ENCODE data around the gene CLK3. TPM values are rescaled to one million over a fixed set of nuclear protein-coding genes. Genes with fewer than 3 reads are reported as not detected.

The CLK3 gene
- polyA plus RNA-seq, 1 experiment: 58.3 TPM

DNA sequence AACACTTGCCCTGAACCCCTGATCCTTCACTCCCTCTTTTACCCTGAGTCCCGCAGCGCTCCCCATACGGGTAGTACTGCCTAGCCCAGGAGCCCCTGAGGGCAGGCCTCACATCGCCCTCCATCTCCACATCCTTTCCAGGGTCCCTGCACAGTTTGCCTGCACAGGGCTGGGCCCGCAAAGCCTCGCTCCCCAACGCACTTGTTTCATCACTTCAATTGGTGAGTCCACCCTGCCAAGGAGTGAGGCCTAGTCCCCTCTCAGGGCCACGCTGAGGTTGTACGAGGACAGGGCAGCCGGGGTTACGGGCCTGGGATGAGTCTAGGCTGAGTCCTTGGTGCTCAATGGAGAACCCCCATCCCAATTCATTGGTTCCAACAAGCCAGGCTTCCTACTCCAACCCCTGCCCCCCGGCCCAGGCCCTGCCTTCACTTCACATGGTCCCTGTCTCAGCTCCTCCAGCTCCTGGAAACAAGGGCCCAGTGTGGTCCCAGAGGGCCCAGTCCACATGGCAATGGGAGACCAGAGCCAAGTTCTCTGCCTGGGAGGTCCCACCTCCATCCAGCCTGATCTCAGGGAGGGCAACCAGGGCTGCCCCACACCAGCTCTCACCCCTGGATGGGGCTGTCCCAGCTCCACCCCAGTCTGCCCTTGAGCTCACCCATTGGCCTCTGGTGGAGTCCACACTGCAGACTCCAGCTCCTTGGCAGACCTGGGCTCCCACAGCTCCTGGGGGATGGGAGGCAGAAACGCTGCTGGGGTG is 12.4 kb upstream of the CLK3 start:
- no peak for TF ChIP-seq CTCF (IDR thresholded peaks at IDR 0.05; ENCODE audit: insufficient read depth, low read depth, low read length)
- no peak for DNase-seq (ENCODE audit: low read depth)
- ChIA-PET CTCF (interaction anchor here (0.7 kb wide), 1 partner anchor 196 kb away, joined by 3 read pairs; no protein-coding TSS in a partner anchor), POLR2A (no interaction called here)
- peaks cover under 1% of the 10 kb centered on the region for H3K27me3 ChIP-seq (ENCODE audit: control insufficient read depth, insufficient read depth, low read length)
- no peak overlapping the region for H3K4me3 ChIP-seq (ENCODE audit: low read depth, low read length)
- no peaks in the 10 kb centered on the region for H3K36me3 ChIP-seq (ENCODE audit: control insufficient read depth, insufficient read depth, low read length)

DNA sequence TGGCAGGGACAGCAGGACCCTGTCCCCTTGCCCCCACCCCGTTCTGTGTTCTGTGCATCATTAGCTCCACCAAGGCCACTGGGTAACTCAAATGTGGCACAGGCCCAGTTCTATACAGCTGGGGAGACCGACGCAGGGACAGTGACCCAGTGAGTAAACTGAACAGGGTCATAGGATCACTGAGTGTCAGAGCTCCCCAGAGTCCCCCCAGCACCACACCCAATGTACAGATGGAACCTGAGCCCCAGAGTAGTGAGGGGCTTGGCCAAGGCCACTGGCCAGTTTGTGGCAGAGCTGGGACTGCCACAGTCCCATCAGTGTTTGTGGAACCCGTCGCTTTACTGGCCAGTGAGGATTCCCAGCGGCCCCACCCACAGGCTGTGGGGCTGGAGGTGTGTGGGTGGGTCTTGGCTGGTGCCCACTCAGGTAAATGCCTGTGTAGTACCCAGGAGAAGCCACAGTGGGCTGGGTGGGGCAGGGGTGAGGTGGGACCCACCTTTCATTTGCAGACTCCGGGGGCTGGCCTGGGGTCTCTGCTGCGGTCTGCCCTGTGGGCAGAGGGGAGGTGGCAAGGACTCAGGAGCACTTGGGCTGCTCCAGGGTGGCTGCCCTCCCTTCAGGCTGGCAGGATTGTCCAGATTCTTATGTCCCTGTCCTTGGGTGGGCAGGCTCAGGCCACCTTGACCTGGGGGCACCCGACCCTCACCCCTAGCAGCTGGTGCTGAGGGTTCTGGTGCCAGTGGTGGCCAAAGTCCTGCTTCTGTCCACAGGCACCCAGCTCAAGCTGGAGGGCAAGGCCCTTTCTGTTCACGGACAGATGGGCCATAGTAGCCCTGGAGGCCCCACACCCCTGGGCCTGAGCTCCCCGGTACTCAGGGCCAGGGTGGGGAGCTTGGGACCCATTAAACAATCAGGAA is 11.6 kb upstream of the CLK3 start:
- H3K27me3 ChIP-seq (ENCODE audit: control insufficient read depth, insufficient read depth, low read length): peaks cover 4% of the 10 kb centered on the region
- CTCF ChIA-PET: interaction anchor here (0.7 kb wide), 1 partner anchor 195 kb away, joined by 3 read pairs; no protein-coding TSS in a partner anchor
- TF ChIP-seq CTCF (IDR thresholded peaks at IDR 0.05; ENCODE audit: insufficient read depth, low read depth, low read length): no peak

GRCh38 chr15:74604983-74605794 is 10.4 kb upstream of the CLK3 start:
- H3K4me3 ChIP-seq (ENCODE audit: low read depth, low read length): no peak overlapping the region
- TF ChIP-seq CTCF (IDR thresholded peaks at IDR 0.05; ENCODE audit: insufficient read depth, low read depth, low read length): no peak
- ChIA-PET POLR2A (no interaction called here), CTCF (interaction anchor here (0.7 kb wide), 1 partner anchor 26 kb away, joined by 3 read pairs; no protein-coding TSS in a partner anchor)
- DNase-seq (ENCODE audit: low read depth): no peak
- H3K27me3 ChIP-seq (ENCODE audit: control insufficient read depth, insufficient read depth, low read length): peaks cover 5% of the 10 kb centered on the region
- no peaks in the 10 kb centered on the region for H3K36me3 ChIP-seq (ENCODE audit: control insufficient read depth, insufficient read depth, low read length)

More for the DNA sequence above, 11.6 kb upstream of the CLK3 start:
- no peaks in the 10 kb centered on the region for H3K36me3 ChIP-seq (ENCODE audit: control insufficient read depth, insufficient read depth, low read length)
- DNase-seq (ENCODE audit: low read depth): no peak
- POLR2A ChIA-PET: no interaction called here
- no peak overlapping the region for H3K4me3 ChIP-seq (ENCODE audit: low read depth, low read length)

GRCh38 chr15:74605795-74606150 is 9.9 kb upstream of the CLK3 start:
- no peak overlapping the region for H3K4me3 ChIP-seq (ENCODE audit: low read depth, low read length)
- no peak for DNase-seq (ENCODE audit: low read depth)
- H3K36me3 ChIP-seq (ENCODE audit: control insufficient read depth, insufficient read depth, low read length): no peaks in the 10 kb centered on the region
- ChIA-PET CTCF (interaction anchor here (0.7 kb wide), 1 partner anchor 26 kb away, joined by 3 read pairs; no protein-coding TSS in a partner anchor), POLR2A (no interaction called here)
- H3K27me3 ChIP-seq (ENCODE audit: control insufficient read depth, insufficient read depth, low read length): peaks cover 5% of the 10 kb centered on the region
- TF ChIP-seq CTCF (IDR thresholded peaks at IDR 0.05; ENCODE audit: insufficient read depth, low read depth, low read length): no peak

All from BJ (cell line).